Erythroblast (primary cell): ENCODE data around the gene PARVA.

Source experiments
- GATA1 ChIP-seq: IDR thresholded peaks from 2 replicates; pipeline ENCODE4 v1.6.1; 2011; ENCODE audit warnings: low read depth, mild to moderate bottlenecking, control low read depth, low read length, moderate library complexity
- POLR2A ChIP-seq: IDR thresholded peaks from 2 replicates; pipeline ENCODE4 v1.6.1; 2011; ENCODE audit warnings: mild to moderate bottlenecking, low read length

GRCh38 chr11:12556155-12556554, 178.8 kb downstream of the PARVA start:
- no peak for TF ChIP-seq POLR2A
- TF ChIP-seq GATA1 = no peak
